NT2/D1 (cell line): ENCODE measurements around the gene KLHL12.

Source experiments
- SUZ12 ChIP-seq: IDR thresholded peaks from 2 replicates; pipeline ENCODE4 v1.6.1; 2011; ENCODE audit not compliant: insufficient read length, insufficient read depth; ENCODE audit errors: extremely low read depth
- YY1 ChIP-seq: IDR thresholded peaks from 2 replicates; pipeline ENCODE4 v1.6.1; 2011; ENCODE audit not compliant: insufficient read length, insufficient read depth

- no peak for TF ChIP-seq YY1
- no peak for TF ChIP-seq SUZ12
Measured at GRCh38 chr1:202862679-202863560, 64.1 kb downstream of the KLHL12 start.
